ENCODE data around the gene USP44.

USP44 gene

GRCh38 chr12:95548539-95549391, 2.5 kb downstream of the USP44 start:
- DNase-seq (ENCODE audit: low read depth), result peak; percentile 30

GRCh38 chr12:95548056-95548538, 3.2 kb downstream of the USP44 start:
- no peak for DNase-seq (ENCODE audit: low read depth)

GRCh38 chr12:95547522-95548055, 3.7 kb downstream of the USP44 start:
- DNase-seq (ENCODE audit: low read depth), result no peak

- DNase-seq (ENCODE audit: low read depth), result no peak
Measured at GRCh38 chr12:95546491-95546813, 4.8 kb downstream of the USP44 start.

GRCh38 chr12:95545731-95546490, 5.4 kb downstream of the USP44 start:
- no peak for DNase-seq (ENCODE audit: low read depth)

- DNase-seq (ENCODE audit: low read depth), result no peak
Measured at GRCh38 chr12:95545303-95545702, 6.0 kb downstream of the USP44 start.

- DNase-seq (ENCODE audit: low read depth), result no peak
Measured at GRCh38 chr12:95544756-95545155, 6.5 kb downstream of the USP44 start.

GRCh38 chr12:95543305-95543704, 8.0 kb downstream of the USP44 start:
- no peak for DNase-seq (ENCODE audit: low read depth)

- no peak for DNase-seq (ENCODE audit: low read depth)
Measured at GRCh38 chr12:95541436-95541835, 9.8 kb downstream of the USP44 start.

- no peak for DNase-seq (ENCODE audit: low read depth)
Measured at GRCh38 chr12:95538656-95539055, 12.6 kb downstream of the USP44 start.

- no peak for DNase-seq (ENCODE audit: low read depth)
Measured at GRCh38 chr12:95538006-95538405, 13.3 kb downstream of the USP44 start.

- DNase-seq (ENCODE audit: low read depth), result no peak
Measured at GRCh38 chr12:95533985-95534384, 17.3 kb downstream of the USP44 start.

GRCh38 chr12:95532851-95533250, 18.4 kb downstream of the USP44 start:
- no peak for DNase-seq (ENCODE audit: low read depth)

- DNase-seq (ENCODE audit: low read depth), result no peak
Measured at GRCh38 chr12:95529693-95530225, 21.5 kb downstream of the USP44 start.

- no peak for DNase-seq (ENCODE audit: low read depth)
Measured at GRCh38 chr12:95528431-95528830, 22.8 kb downstream of the USP44 start.

GRCh38 chr12:95522692-95523091, 28.6 kb downstream of the USP44 start:
- DNase-seq (ENCODE audit: low read depth), result no peak

- no peak for DNase-seq (ENCODE audit: low read depth)
Measured at GRCh38 chr12:95520816-95521215, 30.5 kb downstream of the USP44 start.

GRCh38 chr12:95518944-95519343, 32.3 kb downstream of the USP44 start:
- DNase-seq (ENCODE audit: low read depth), result no peak

GRCh38 chr12:95517246-95517645, 34.0 kb downstream of the USP44 start:
- no peak for DNase-seq (ENCODE audit: low read depth)

- DNase-seq (ENCODE audit: low read depth), result no peak
Measured at GRCh38 chr12:95516757-95517156, 34.5 kb downstream of the USP44 start.

GRCh38 chr12:95515197-95515596, 36.1 kb downstream of the USP44 start:
- no peak for DNase-seq (ENCODE audit: low read depth)

- DNase-seq (ENCODE audit: low read depth), result no peak
Measured at GRCh38 chr12:95513599-95513998, 37.7 kb downstream of the USP44 start.

- DNase-seq (ENCODE audit: low read depth), result no peak
Measured at GRCh38 chr12:95511977-95512376, 39.3 kb downstream of the USP44 start.
